Measurements from ENCODE around the gene RHOG. TPM values are rescaled to one million over a fixed set of nuclear protein-coding genes. Genes with fewer than 3 reads are reported as not detected.

RHOG gene
- total and polyA plus RNA-seq, 9 of the 15 experiments (the other 6 are each of a cell fraction or from before 2014, with no cell fraction given): 22.6 to 162 (median 80.3) TPM

DNA sequence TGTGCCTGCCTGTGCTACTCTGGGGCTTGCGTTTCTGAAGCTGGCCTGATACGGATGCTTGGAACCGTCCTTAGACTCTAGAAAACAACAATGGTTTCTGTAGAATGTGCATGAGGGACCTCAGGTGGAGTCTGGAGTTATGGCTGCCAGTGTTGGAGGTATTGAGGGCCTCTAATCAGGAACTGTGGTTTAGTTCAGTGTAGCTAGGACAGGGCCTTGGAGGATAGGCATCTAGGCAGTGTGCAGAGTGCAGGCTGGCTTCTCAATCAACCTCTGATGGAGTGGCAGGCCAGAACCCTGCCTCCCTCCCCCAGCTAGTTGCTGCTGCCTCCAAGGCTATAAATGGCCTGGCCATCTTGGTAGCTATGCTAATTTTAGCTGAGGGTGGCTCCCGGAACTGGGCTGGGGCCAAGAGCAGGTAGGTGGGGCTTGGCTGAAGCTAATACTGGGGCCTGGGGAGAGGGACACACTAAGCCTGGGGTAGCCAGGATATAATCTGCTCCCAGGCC lies 18.7 kb upstream of the RHOG start (continued):
- no peak for TF ChIP-seq NR4A1 (CRISPR knock-in tag; IDR thresholded peaks at IDR 0.05)
- TF ChIP-seq NR4A1 (tag; IDR thresholded peaks at IDR 0.05): no peak
- TF ChIP-seq SETDB1 (IDR thresholded peaks at IDR 0.05; ENCODE audit: low read length): no peak
- TF ChIP-seq, protein P1, sequence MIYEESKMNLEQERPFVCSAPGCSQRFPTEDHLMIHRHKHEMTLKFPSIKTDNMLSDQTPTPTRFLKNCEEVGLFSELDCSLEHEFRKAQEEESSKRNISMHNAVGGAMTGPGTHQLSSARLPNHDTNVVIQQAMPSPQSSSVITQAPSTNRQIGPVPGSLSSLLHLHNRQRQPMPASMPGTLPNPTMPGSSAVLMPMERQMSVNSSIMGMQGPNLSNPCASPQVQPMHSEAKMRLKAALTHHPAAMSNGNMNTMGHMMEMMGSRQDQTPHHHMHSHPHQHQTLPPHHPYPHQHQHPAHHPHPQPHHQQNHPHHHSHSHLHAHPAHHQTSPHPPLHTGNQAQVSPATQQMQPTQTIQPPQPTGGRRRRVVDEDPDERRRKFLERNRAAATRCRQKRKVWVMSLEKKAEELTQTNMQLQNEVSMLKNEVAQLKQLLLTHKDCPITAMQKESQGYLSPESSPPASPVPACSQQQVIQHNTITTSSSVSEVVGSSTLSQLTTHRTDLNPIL (CRISPR knock-in tag; IDR thresholded peaks at IDR 0.05): no peak
- TF ChIP-seq ZNF707 (CRISPR knock-in tag; conservative IDR thresholded peaks at IDR 0.05): no peak
- no peak for TF ChIP-seq NFRKB (IDR thresholded peaks at IDR 0.05; ENCODE audit: low read depth)
- TF ChIP-seq, protein P2, sequence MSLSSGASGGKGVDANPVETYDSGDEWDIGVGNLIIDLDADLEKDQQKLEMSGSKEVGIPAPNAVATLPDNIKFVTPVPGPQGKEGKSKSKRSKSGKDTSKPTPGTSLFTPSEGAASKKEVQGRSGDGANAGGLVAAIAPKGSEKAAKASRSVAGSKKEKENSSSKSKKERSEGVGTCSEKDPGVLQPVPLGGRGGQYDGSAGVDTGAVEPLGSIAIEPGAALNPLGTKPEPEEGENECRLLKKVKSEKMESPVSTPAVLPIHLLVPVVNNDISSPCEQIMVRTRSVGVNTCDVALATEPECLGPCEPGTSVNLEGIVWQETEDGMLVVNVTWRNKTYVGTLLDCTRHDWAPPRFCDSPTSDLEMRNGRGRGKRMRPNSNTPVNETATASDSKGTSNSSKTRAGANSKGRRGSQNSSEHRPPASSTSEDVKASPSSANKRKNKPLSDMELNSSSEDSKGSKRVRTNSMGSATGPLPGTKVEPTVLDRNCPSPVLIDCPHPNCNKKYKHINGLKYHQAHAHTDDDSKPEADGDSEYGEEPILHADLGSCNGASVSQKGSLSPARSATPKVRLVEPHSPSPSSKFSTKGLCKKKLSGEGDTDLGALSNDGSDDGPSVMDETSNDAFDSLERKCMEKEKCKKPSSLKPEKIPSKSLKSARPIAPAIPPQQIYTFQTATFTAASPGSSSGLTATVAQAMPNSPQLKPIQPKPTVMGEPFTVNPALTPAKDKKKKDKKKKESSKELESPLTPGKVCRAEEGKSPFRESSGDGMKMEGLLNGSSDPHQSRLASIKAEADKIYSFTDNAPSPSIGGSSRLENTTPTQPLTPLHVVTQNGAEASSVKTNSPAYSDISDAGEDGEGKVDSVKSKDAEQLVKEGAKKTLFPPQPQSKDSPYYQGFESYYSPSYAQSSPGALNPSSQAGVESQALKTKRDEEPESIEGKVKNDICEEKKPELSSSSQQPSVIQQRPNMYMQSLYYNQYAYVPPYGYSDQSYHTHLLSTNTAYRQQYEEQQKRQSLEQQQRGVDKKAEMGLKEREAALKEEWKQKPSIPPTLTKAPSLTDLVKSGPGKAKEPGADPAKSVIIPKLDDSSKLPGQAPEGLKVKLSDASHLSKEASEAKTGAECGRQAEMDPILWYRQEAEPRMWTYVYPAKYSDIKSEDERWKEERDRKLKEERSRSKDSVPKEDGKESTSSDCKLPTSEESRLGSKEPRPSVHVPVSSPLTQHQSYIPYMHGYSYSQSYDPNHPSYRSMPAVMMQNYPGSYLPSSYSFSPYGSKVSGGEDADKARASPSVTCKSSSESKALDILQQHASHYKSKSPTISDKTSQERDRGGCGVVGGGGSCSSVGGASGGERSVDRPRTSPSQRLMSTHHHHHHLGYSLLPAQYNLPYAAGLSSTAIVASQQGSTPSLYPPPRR (CRISPR knock-in tag; IDR thresholded peaks at IDR 0.05; ENCODE audit: borderline replicate concordance): no peak
- TF ChIP-seq, protein P3, sequence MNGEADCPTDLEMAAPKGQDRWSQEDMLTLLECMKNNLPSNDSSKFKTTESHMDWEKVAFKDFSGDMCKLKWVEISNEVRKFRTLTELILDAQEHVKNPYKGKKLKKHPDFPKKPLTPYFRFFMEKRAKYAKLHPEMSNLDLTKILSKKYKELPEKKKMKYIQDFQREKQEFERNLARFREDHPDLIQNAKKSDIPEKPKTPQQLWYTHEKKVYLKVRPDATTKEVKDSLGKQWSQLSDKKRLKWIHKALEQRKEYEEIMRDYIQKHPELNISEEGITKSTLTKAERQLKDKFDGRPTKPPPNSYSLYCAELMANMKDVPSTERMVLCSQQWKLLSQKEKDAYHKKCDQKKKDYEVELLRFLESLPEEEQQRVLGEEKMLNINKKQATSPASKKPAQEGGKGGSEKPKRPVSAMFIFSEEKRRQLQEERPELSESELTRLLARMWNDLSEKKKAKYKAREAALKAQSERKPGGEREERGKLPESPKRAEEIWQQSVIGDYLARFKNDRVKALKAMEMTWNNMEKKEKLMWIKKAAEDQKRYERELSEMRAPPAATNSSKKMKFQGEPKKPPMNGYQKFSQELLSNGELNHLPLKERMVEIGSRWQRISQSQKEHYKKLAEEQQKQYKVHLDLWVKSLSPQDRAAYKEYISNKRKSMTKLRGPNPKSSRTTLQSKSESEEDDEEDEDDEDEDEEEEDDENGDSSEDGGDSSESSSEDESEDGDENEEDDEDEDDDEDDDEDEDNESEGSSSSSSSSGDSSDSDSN (IDR thresholded peaks at IDR 0.05; ENCODE audit: borderline replicate concordance in 1 of 2, low read depth in 2 of 2, low read length in 2 of 2): no peak
- TF ChIP-seq, protein P4, sequence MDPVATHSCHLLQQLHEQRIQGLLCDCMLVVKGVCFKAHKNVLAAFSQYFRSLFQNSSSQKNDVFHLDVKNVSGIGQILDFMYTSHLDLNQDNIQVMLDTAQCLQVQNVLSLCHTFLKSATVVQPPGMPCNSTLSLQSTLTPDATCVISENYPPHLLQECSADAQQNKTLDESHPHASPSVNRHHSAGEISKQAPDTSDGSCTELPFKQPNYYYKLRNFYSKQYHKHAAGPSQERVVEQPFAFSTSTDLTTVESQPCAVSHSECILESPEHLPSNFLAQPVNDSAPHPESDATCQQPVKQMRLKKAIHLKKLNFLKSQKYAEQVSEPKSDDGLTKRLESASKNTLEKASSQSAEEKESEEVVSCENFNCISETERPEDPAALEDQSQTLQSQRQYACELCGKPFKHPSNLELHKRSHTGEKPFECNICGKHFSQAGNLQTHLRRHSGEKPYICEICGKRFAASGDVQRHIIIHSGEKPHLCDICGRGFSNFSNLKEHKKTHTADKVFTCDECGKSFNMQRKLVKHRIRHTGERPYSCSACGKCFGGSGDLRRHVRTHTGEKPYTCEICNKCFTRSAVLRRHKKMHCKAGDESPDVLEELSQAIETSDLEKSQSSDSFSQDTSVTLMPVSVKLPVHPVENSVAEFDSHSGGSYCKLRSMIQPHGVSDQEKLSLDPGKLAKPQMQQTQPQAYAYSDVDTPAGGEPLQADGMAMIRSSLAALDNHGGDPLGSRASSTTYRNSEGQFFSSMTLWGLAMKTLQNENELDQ (CRISPR knock-in tag; IDR thresholded peaks at IDR 0.05; ENCODE audit: borderline replicate concordance): no peak
- no peak for TF ChIP-seq L3MBTL2 (IDR thresholded peaks at IDR 0.05)
- TF ChIP-seq NCOA2 (IDR thresholded peaks at IDR 0.05; ENCODE audit: partially characterized antibody in 2 of 2): no peak
- TF ChIP-seq ZNF431 (CRISPR knock-in tag; IDR thresholded peaks at IDR 0.05): no peak
- no peak for TF ChIP-seq ELF2 (CRISPR knock-in tag; IDR thresholded peaks at IDR 0.05)
- no peak for TF ChIP-seq ILF3 (IDR thresholded peaks at IDR 0.05; ENCODE audit: borderline replicate concordance)
- no peak for TF ChIP-seq NCOR1 (IDR thresholded peaks at IDR 0.05)
- no peak for TF ChIP-seq ZNF347 (CRISPR knock-in tag; IDR thresholded peaks at IDR 0.05; ENCODE audit: low read depth)
- no peak for TF ChIP-seq HOXB6 (CRISPR knock-in tag; IDR thresholded peaks at IDR 0.05; ENCODE audit: borderline replicate concordance)

Measured in K562 (cell line).